Colonic mucosa (tissue), 4 donors: ENCODE measurements around the gene CD70. TPM values are rescaled to one million over a fixed set of nuclear protein-coding genes. Genes with fewer than 3 reads are reported as not detected.

Source experiments
- DNase-seq: peaks from one replicate; pipeline ENCODE4 v3.0.0-alpha.2; 2020
- H3K27ac ChIP-seq: fragments of 200-600 bp; one replicate; pipeline ENCODE4 v1.8.0; 2021
- H3K27me3 ChIP-seq: fragments of 200-600 bp; one replicate; pipeline ENCODE4 v1.8.0; 2021
- H3K36me3 ChIP-seq: fragments of 200-600 bp; one replicate; pipeline ENCODE4 v1.8.0; 2021
- H3K4me1 ChIP-seq: fragments of 200-600 bp; one replicate; pipeline ENCODE4 v1.8.0; 2021; ENCODE audit warnings: mild to moderate bottlenecking
- H3K4me3 ChIP-seq: fragments of 200-600 bp; one replicate; pipeline ENCODE4 v1.8.0; 2021
- H3K9ac ChIP-seq, 2 donors: one replicate each; pipeline ENCODE4 v1.7.0; 2013; ENCODE audit warnings: control low read depth in 2 of 2, low read depth in 2 of 2, low read length in 2 of 2
- H3K9me3 ChIP-seq: fragments of 200-600 bp; one replicate; pipeline ENCODE4 v1.8.0; 2021
- intact Hi-C: fragments of 100-400 bp; cut with DNase I; formaldehyde crosslinking; loops from one replicate; pipeline ENCODE4 v1.14.1; 2022
- total RNA-seq, 2 donors: library from RNA; stranded (reverse); fragmentation: NEBNext Ultra II Directional in 1 of 2; extraction: Animal tissue kit (Norgen Biotek cat#: 25700) in 1 of 2; gene quantifications; one replicate each; pipeline ENCODE4 v1.2.1, GENCODE V29; 2021
- TF ChIP-seq, protein P1 (sequence below): fragments of 200-600 bp; IDR thresholded peaks from one replicate; pipeline ENCODE4 v1.8.0; 2022; ENCODE audit warnings: antibody characterized with exemption, mild to moderate bottlenecking
- donor health status: healthy.
- donor health status: DM: no; HTN: no; CAD: no.
- donor health status: DM: no; HTN: no; CAD: no.

CD70 gene
- total RNA-seq, 2 donors from 2014 or later: 0.27 to 0.57 TPM

DNA sequence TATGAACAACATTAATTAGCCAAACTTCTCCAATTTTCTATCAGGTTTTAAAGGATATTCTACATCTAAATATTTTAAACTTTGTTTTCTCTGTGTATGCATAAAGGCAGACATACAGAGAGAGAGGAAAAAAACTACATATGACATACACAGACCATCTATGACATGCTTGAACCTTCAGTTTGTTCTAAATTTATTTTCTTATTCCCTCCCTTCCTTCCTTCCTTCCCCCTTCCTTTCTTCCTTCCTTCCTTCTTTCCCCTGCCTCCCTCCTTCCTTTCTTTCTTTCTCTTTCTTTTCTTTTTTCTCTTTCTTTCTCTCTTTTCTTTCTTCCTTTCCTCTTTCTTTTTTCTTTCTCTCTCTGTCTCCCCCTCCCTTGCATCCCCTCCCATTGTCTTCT is 35.8 kb upstream of the CD70 start:
- intact Hi-C loops: no loop called here
- TF ChIP-seq, protein P1, sequence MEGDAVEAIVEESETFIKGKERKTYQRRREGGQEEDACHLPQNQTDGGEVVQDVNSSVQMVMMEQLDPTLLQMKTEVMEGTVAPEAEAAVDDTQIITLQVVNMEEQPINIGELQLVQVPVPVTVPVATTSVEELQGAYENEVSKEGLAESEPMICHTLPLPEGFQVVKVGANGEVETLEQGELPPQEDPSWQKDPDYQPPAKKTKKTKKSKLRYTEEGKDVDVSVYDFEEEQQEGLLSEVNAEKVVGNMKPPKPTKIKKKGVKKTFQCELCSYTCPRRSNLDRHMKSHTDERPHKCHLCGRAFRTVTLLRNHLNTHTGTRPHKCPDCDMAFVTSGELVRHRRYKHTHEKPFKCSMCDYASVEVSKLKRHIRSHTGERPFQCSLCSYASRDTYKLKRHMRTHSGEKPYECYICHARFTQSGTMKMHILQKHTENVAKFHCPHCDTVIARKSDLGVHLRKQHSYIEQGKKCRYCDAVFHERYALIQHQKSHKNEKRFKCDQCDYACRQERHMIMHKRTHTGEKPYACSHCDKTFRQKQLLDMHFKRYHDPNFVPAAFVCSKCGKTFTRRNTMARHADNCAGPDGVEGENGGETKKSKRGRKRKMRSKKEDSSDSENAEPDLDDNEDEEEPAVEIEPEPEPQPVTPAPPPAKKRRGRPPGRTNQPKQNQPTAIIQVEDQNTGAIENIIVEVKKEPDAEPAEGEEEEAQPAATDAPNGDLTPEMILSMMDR: no peak
- Histone ChIP-seq H3K4me3 (no peak overlapping the region), H3K9ac (no peak overlapping the region), H3K9me3 (no peaks in the 10 kb centered on the region), H3K27me3 (no peaks in the 10 kb centered on the region), H3K36me3 (no peaks in the 10 kb centered on the region), H3K27ac (no peak overlapping the region), H3K4me1 (no peaks in the 10 kb centered on the region)
- DNase-seq: no peak

DNA sequence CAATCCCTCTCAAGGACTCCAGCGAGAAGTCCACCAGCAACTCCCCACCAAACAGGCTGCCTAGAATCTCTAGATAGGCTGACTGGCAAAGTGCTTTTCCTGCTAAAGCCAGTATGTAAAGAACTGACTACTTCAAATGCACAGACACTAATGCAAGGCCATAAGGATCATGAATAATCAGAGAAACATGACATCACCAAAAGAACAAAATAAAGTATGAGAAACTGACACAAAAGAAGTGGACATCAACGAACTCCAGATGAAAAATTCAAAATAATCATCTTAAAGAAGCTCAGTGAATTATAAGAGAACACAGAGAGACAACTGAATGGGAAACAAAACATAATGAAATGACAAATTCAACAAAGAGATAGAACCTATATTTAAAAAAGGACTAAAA is 26.4 kb upstream of the CD70 start:
- DNase-seq: no peak
- H3K36me3 ChIP-seq: no peaks in the 10 kb centered on the region
- H3K4me1 ChIP-seq: no peaks in the 10 kb centered on the region
- H3K9me3 ChIP-seq: no peaks in the 10 kb centered on the region
- H3K9ac ChIP-seq: no peak overlapping the region
- no peaks in the 10 kb centered on the region for H3K27me3 ChIP-seq
- intact Hi-C loops: no loop called here
- TF ChIP-seq, protein P1: no peak
- H3K4me3 ChIP-seq: no peak overlapping the region
- H3K27ac ChIP-seq: no peak overlapping the region

DNA sequence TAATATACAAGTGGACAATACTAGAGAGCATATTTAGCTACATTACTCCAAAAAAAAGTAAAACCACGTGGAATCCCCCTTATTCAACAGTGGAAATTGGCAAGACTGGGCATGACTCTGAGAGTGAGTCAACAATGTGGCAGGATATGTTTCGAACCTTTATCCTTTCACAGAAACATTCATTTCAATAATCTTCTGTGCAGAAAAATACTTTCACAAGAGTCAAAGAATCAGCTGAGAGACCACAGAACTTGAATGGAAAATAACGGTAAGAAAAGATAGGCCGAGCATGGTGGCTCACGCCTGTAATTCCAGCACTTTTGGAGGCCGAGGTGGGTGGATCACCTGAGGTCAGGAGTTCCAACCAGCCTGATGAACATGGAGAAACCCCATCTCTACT is 25.1 kb upstream of the CD70 start:
- intact Hi-C loops: no loop called here
- TF ChIP-seq, protein P1: no peak
- Histone ChIP-seq H3K4me1 (no peaks in the 10 kb centered on the region), H3K27ac (no peak overlapping the region), H3K27me3 (no peaks in the 10 kb centered on the region), H3K4me3 (no peak overlapping the region), H3K36me3 (no peaks in the 10 kb centered on the region), H3K9ac (no peak overlapping the region), H3K9me3 (no peaks in the 10 kb centered on the region)
- no peak for DNase-seq

DNA sequence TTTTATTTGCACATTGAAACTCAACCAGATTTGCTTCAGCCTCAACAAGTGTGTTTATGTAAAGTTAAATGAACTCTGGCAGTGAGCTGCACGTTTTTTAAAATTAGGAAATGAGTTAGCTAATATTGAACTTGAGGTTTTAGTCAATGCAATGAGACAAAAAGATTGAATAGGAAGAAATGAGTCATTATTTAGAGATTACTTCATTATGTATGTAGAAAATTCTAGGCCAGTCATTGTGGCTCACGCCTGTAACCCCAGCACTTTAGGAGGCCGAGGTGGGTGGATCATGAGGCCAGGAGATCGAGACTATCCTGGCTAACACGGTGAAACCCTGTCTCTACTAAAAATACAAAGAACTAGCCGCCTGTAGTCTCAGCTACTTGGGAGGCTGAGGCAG is 22.8 kb upstream of the CD70 start:
- no peak for DNase-seq
- no peak overlapping the region for H3K9ac ChIP-seq
- H3K9me3 ChIP-seq: no peaks in the 10 kb centered on the region
- H3K4me3 ChIP-seq: no peak overlapping the region
- no peak overlapping the region for H3K27ac ChIP-seq
- intact Hi-C loops: no loop called here
- no peaks in the 10 kb centered on the region for H3K4me1 ChIP-seq
- TF ChIP-seq, protein P1: no peak
- no peaks in the 10 kb centered on the region for H3K36me3 ChIP-seq
- peaks cover 5% of the 10 kb centered on the region for H3K27me3 ChIP-seq

DNA sequence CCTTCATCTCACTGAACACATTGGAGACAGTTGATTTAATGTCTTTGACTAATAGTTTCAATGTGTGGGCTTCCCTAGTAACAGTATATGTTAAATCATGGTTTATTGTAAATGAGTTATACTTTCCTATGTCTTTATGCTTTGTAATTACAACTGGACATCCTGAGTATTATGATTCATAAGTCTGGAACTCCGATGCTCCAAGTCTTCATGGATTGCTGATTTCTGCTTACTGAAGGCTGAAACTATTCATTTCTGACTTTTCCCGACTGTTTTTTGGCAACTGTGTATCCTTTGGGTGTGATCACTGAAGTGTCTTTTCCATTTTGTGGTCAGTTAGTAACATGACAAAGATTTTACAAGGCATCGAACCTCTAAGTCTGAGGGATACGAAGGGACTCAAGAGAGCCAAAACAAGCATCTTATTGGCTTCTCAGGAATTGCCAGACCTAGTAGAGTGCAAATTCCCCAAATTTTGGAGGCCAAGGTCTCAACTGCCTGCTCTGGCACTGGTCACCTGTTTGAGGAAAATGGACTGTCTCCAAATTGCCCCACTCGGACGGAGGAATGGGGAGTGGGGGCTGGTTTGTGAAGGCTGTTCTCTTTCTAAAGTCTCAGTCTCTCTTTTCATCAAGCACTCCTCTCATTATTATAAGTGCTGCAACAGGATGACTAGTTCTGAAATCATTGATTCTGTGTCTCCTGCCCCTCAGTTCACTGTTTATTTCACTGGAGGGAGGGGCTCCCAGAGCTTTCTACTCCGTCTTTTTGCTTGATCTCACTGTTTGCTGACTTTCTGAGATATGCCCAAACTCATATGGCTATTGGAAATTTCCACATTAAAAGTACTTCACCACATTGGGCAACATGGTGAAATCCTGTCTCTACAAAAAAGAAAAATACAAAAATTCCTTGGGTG is 20.2 kb upstream of the CD70 start:
- no peak overlapping the region for H3K9ac ChIP-seq
- no peak overlapping the region for H3K4me3 ChIP-seq
- intact Hi-C loops: no loop called here
- H3K9me3 ChIP-seq: no peaks in the 10 kb centered on the region
- TF ChIP-seq, protein P1: no peak
- H3K36me3 ChIP-seq: no peaks in the 10 kb centered on the region
- H3K27ac ChIP-seq: no peak overlapping the region
- no peaks in the 10 kb centered on the region for H3K4me1 ChIP-seq
- peaks cover 5% of the 10 kb centered on the region for H3K27me3 ChIP-seq
- no peak for DNase-seq
